PFSK-1 (cell line): ENCODE data around the gene NEDD4L.

Experiments
- POLR2AphosphoS5 ChIP-seq: IDR thresholded peaks from 2 replicates; pipeline ENCODE4 v1.6.1; 2012; ENCODE audit warnings: low read depth, mild to moderate bottlenecking, control low read depth, low read length, moderate library complexity
- REST ChIP-seq, 2 experiments: IDR thresholded peaks; 2 replicates each; pipeline versions ENCODE4 v1.6.1 to v1.8.0; 2011 to 2012; ENCODE audit warnings: low read depth in 2 of 2, low read length in 2 of 2, control low read depth in 1 of 2, inconsistent platforms in 1 of 2, mild to moderate bottlenecking in 1 of 2, moderate library complexity in 1 of 2; ENCODE audit not compliant: insufficient read depth in 1 of 2

GRCh38 chr18:58308463-58308862, 264.4 kb downstream of the NEDD4L start:
- TF ChIP-seq POLR2AphosphoS5 = no peak
- no peak for TF ChIP-seq REST (IDR thresholded peaks at IDR 0.05; ENCODE audit: insufficient read depth in 1 of 2, low read depth in 2 of 2, low read length in 2 of 2)
